Fibroblast of skin of abdomen (primary cell): ENCODE measurements around the gene LANCL1.
A peak's percentile ranks its signal among the peaks of the same experiment; 100 is the strongest.
"Not testable (repeated sequence)": the region's sequence is repeated elsewhere in the genome, so short reads cannot be mapped to it uniquely, and the experiment has no call there.

Source experiments
- DNase-seq: peaks from one replicate; pipeline ENCODE4 v3.0.0-alpha.2; 2013

LANCL1 gene

DNA sequence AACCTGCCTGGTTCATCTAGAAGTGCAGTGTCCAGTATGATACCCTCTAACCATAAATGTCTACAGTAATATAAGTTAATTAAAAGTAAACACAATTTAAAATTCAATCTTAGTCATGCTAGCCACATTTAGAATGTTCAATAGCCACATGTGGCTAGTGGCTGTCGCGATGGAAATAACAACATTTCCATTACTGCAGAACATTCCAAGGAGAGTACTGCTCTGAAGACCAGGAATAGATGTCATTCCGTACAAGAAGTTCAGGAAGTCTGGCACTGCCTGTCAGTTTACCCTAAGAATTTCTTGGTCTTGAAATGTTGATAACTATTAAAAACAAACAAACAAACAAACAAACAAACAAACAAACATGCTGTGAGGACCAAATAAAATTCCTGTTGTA, 17.2 kb downstream of the LANCL1 start:
- DNase-seq = no peak

DNA sequence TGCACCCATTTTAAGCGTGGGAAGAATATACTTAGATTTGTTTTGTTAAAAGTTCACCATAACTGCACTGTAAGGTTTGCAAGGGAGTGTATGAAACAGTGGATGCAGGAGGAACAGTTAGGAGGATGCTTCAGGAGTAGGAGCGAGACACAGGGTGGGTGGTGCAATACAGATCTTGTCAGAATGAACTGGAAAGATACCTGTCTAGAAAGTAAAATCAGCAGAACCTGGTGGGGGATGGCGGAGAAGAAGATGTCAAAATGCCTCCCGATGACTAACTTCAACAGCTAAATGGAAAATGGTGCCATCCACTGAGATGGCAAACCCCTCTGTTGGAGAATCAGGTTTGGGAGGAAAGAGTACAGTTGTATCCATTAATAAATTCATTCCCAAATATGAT, 18.2 kb downstream of the LANCL1 start:
- no peak for DNase-seq

DNA sequence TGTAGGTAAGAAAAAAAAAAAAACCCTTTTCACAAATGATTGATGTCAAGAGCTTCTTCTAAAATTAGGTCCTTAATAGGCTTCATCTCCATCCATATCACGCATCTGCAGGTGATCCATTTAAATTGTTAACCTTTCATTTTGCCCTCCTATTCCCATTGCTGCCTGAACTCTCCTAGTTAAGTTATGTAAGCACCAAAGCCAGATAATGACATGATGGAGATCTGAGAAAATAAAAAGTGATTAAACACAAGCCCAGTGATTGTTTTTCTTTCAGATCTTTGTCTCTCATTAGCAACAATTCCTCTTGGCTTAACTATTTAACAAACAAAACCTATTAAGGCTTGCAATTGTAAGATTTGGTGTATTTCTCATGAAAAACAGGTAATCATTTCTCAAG, 20.0 kb downstream of the LANCL1 start:
- DNase-seq = no peak

DNA sequence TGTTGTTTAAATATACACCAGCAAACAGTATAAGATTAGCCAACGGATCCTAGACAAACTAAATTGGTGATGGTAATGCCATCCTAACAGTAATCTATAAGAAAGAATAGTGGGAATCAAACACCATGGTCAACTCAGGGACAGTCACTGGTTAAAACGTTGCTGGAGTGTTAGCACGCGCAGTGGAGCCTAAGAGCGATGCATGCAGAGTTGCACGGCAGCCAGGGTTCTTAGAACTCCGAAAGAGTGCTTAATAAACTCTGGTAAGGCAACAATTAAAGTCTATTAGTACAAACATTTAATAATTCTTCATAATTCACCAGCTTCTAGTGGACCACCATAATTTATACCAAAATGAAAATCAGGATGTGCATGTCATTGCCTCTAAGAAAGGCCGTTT, 22.2 kb downstream of the LANCL1 start:
- DNase-seq = no peak

DNA sequence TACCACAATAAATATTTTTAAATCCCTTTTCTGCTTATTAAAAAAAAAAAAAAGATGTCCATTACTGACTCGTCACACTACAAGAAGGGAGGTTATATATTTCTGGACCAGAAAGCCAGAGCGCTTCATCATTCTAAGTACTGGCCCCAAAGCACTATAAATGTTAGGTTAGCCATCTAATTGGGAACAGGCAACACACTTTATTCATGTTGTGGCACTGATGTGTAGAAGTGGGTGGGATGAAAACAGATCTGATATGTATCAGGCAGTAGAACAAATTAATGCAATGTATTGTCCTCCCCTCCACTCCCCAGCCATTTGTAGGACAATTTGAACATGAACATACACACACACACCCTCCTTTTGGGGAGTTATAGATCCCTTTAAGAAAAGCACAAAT, 24.4 kb downstream of the LANCL1 start:
- DNase-seq = no peak

DNA sequence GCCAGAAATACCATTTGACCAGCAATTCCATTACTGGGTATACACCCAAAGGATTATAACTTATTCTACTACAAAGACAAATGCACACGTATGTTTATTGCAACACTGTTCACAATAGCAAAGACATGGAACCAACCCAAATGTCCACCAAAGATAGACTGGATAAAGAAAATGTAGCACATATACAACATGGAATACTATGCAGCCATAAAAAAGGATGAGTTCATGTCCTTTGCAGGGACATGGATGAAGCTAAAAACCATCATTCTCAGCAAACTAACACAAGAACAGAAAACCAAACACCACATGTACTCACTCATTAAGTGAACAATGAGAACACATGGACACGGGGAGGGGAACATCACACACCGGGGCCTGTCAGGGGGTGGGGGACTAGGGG, 25.6 kb downstream of the LANCL1 start:
- DNase-seq = not testable (repeated sequence)

DNA sequence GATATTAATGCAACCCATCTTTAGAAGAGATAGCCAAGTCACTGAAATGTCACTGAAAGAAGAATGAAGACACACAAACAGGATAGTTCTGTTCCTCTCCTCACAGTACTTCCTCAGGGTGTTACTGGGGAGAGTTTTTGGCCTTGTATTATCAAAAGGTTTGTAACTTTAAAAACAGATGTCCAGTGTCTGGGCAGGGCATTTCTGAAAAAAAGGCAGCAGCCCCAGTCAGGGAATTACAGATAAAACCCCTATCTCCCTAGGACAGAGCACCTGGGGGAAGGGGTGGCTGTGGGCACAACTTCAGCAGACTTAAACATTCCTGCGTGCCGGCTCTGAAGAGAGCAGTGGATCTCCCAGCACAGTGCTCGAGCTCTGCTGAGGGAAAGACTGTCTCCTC, 30.8 kb downstream of the LANCL1 start:
- DNase-seq = no peak

DNA sequence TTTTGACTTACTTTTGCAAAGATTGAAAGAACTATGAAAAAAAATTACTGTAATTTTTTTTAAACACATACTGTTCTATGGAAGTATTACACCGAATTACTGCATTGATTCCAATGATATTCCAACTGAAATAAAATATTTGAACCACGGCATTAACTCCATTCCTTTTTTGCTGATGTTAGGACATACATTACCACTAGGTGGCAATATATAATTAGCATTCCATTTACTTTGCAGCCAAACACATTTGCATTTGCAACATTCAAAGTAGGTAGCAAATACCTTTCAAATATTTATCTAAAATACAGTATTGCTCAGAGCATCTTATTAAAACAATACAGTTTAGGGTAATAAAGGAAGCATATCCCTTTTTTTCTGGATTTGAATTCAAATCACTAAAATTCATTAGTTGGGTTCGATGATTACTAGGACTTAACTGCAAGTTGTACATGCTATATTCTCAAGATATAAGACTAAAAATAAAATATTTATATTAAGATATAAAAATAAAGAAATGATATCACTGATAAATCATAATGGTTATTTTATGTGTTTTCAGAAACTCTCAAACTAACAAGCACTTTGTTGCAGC, 31.3 kb downstream of the LANCL1 start:
- peak; percentile 9 for DNase-seq

DNA sequence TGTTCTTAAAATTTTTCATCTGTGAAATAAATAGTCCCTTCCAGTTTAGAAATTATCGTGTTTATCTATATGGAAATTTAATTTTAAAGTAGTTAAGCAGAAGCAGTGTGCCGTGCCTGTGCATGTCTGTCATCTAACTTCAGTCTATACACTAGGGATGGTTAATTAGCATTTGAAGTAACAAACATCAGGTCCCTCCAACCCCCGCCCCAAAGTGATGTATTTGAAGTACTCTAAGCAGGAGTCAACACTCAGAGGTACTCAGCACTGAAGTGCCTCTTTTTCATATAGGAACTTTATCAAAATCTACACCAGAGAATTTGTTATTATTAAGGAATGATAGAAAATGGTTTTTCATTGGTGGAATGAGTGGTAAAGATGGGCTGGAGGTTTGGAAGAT, 33.0 kb downstream of the LANCL1 start:
- no peak for DNase-seq

DNA sequence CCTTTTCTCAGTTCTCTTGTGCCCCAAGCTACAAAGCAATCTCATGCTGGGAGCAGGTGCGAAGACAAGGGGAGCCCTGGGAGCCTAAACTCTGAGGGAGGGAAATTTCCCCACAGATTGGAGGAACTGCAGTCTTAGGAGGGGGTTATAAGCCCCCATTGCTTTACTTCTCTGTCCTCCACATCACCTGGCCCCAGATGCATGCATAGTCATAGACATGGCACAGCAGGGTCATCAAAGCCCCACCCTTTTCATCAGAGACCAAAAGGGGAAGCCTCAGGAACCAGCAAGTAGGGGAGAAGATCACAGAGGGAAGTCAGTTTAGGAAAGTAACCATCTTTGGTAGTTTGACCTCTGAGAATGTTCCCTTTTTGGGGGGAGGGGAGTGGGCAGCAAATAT, 33.7 kb downstream of the LANCL1 start:
- DNase-seq = no peak

DNA sequence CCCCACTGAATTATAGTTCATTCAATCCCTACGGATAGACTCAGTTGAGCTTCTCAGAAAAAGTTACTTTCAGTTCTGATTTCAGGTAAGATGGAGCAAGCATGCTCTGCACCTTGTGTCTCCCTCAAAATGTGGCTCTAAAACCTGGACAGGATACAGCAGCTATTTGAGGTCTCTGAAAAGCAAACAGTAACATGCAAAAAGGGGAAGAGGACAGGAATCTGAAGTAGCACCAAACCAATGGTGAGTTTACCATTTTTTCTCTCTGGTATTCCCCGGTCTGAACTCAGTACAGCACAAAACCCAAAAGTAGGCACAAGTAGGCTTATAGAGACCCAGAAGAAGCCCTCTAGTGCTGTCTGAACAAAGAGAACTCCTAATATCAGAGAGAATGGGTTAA, 34.1 kb downstream of the LANCL1 start:
- DNase-seq = no peak

DNA sequence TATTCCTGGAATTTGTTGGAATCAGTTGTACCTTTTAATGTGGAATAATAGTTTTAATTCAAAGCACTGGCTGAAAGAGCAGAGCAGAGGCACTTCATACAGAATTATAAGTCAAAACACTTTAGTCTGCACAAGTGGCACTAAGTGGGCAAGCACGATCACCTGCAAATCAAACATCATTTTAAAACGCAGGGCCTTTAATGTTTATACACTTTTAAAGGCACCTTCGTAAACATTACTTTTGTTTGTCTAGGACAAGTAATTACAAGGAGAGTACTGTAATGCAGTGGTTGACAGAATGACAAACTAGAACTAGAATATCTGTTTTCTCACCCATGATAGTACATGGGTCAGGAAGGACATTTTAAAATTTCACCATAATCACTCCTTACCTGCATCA, 36.4 kb downstream of the LANCL1 start:
- DNase-seq = no peak

DNA sequence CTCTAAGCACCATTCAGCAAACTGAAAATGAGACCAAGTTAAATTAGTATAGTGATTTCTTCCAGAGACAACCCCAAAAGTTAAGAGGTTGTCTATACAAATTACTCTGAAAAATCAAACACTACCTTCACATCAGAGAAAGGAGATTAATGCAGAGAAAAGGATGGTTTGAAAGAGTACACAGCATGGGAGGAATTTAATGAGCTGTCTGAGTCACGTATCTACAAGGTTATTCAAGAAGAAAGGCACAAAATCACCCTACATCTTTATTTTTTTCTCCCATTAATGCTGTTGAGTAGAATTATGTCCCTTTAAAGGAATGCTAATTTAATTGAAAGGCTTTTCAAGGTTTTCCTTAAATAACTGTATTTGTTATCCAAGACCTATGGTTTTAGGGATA, 41.1 kb downstream of the LANCL1 start:
- DNase-seq = no peak

DNA sequence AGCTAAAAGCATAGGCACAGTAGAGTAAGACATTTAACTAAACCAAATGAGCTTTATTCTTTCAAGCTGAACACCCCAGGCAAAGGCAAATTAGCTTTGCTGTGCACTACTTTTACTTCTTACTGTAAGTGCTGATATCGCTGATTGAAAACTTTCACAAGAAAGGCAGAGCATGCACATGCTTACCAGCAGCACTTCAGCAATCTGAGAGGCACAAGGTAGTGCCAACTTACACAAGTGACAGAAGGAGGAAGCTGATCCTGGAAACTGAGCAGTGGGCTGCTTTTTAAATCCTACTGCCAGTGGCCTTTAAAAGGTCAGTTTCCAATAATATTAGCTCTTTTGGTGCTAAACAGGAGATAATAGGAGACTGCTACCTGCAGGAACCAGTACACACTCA, 43.9 kb downstream of the LANCL1 start:
- DNase-seq = no peak

DNA sequence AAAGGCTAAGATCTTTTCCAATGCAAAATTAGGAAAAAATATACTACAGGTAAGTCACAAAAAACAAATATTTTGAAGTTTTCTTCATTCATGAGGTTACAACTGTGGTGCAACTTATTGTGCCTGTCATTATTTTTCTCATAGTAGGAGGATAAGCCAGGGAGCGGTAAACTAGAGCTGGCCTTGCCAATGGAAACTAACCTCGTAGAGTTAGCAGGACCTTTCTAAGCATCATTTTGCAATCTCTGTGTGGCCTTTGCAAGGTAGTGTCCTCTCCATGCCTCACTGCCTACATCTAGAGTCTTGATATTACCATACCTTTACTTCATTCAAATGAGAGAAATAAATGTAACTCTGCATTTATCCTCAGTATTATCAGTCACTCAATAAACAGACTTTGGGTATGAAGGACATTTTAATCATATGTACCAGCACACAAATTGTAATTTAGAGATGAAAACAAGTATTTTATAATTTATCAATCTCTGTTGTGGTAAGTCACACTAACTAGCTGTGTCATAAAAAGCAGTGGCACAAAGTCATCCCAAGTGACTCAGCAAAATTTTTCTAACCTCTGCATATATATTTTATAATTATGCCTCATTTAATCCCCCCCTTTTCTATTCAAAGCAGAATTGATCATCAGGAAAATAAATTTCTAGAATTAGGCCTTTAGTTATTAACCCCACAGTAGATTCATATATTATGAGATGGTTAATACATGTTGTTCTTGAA, 47.0 kb downstream of the LANCL1 start:
- DNase-seq = no peak

DNA sequence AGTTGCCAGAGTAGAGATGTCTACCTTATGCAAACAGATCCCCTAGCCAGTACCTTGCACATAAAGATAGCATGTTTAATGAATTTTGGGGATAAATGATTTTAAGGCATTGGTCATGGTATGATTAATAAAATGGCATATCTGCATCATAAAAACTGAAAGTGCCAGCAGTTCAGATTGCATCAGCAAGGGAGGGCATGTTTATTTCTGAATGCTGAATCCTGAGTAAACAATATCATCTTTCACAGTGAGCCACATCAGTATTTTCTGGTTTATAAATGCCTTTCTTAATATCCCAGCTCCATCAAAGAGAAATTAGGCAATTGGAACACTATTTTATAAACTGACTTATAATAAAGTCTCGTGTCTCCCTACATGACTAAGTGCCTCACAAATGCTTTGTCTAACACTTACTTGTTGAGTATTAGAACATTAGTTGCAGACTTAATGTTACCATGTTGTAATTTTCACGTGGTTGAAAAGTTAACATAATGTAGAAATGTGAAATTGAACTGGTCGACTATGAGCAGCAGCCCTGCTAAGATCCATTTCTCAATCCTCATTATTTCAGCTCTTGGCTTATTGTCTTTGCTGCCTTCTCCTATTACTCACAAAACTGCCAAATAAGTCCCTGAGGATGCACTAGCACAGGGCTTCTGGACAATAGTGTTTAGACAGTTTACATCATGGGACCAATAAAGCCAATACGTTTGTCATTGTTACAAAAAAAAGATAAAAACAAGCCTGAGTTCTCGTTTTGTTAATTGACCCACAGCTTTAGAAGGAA, 48.0 kb downstream of the LANCL1 start:
- no peak for DNase-seq

DNA sequence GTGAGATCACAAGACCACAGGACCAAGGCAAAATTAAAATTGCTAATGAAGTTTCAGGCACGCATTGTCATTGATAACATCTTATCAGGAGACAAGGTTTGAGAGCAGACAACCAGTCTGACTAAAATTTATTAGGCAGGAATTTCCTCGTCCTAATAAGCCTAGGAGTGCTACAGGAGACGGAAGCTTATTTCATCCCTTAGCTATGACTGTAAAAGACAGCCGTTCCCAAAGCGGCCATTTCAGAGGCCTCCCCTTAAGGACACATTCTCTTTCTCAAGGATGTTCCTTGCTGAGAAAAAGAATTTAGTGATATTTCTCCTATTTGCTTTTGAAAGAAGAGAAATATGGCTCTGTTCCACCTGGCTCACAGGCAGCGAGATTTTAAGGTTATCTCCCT, 49.2 kb downstream of the LANCL1 start:
- not testable (repeated sequence) for DNase-seq

DNA sequence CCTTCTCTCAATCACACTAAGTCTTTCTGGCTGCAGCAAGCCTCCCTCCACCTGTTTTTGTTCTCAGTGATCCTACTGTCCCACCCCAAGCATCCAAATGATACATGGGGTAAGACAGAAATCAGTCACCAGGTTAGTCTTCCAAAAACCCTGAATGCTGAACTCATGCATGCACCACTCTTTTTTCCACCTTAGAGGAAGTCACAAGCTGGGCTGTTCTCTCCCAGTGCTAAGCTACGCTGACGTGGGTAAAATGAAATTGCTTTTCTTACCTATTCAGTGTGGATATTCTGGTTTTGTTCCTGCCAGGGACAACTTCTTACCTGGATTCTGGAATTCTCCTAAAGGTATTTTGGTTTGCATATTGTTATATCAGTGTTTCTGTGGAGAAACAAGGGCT, 54.2 kb downstream of the LANCL1 start:
- DNase-seq = no peak

DNA sequence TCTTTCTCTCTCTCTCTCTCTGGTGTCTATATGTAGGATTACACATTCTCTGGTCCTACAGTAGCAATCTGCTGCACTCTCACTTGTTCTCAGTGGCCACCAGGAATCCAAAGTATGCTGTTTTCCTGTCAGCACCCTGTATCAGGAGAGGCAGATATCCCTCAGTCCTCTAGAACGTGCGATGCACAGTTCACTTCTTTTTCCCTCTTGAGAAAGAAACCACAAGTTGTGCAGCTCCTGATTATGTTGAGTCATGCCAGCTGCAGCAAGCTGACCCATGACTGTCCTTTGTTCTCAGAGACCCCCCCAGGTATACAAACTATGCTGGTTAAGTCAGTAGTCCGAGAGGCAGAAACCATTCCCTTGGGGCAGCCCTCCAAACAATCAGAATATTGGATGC, 54.6 kb downstream of the LANCL1 start:
- DNase-seq = peak; percentile 88

DNA sequence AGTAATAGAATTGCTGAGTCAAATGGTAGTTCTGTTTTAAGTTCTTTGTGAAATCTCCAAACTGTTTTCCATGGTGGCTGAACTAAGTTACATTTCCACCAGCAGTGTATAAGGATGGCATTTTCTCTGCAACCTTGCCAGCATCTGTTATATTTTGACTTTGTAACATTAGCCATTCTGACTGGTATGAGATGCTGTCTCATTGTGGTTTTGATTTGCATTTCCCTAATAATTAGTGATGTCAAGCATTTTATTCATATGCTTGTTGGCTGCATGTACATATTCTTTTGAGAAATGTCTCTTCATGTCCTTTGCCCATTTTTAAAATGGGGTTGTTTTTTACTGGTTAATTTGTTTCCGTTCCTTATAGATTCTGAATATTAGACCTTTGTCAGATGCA, 63.9 kb downstream of the LANCL1 start:
- DNase-seq = no peak

DNA sequence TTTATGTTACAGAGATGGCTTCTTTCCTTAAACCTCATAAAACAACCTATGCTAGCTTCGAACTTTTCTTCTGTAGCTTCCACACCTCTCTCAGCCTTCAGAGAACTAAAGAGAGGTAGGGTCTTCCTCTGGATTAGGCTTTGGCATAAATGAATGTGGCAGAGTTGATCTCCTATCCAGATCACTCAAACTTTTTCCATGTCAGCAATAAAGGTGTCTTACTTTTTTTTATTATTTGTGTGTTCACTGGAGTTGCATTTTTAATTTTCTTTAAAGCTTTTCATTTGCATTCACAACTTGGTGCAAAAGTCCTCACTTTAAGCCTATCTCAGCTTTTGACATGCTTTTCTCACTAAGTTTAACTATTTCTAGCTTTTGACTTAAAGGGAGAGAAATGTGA, 66.0 kb downstream of the LANCL1 start:
- no peak for DNase-seq

DNA sequence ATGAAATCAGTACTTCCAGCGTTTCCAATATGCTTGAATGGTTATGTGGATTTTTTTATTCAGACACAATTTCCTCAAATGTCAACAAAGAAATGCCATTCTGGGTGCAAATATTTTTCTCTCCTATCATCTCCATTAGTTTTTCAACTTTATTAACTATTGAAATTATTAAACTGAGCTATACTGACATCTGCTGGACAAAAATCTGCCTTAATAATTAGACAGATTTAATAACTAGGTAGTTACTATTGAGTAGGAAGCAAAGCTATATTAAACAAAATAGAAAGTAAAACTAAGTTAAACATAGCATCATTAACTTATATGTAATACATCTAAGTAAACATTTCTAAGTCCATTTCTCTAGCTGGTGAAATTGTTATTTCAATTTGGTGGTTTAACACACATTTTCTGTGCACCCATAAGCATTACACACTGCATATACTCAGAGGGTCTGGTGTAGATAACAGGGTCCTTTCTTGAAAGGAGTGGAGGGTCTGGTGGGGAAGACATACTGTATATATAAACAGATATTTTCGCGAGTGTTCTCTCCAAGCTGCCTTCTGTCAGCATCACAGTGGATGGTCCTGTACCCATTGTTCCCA, 77.0 kb downstream of the LANCL1 start:
- DNase-seq = peak; percentile 2

DNA sequence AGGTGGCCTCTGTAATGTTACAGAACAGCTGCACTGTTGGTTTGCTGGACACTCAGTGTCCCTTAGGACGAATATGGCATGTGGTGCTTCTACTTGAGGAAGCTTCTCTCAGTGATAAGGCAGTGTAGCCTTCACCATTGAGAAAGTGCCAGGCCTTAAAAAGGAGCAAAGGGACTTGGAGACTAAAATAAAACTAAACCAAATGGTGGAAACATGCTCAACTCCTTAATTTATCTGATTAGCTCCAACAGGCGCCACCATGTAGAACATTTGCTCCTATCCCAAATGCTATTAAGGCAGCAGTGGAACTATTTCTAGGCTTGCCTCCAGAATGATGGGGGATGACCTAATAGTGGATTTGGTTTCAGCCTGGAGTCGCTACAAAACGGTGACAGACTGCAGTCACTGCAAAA, 84.1 kb downstream of the LANCL1 start:
- no peak for DNase-seq

DNA sequence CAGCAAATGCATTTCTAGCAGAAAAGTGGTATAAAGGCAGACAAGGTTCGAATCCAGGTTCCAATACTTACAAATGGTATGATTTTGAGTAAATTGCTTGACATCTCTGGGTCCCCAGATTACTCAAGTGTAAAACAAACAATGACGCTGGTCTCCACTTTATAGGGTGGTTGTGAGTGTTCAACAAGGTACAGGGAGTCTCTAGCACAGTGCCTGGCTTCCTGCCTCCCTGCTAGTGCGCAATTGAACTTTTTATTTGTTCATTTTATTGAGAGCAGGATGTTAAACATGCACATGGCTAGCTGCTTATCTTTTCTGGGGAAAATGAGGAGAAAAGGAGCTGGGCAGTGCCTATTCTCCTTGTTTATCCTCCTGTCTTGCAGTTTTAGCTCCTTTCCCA, 86.7 kb downstream of the LANCL1 start:
- no peak for DNase-seq
